ENCODE results near the gene TFCP2.

Gene TFCP2

GRCh38 chr12:51162217-51162616 lies 10.7 kb downstream of the TFCP2 start:
- TF ChIP-seq, protein P1, sequence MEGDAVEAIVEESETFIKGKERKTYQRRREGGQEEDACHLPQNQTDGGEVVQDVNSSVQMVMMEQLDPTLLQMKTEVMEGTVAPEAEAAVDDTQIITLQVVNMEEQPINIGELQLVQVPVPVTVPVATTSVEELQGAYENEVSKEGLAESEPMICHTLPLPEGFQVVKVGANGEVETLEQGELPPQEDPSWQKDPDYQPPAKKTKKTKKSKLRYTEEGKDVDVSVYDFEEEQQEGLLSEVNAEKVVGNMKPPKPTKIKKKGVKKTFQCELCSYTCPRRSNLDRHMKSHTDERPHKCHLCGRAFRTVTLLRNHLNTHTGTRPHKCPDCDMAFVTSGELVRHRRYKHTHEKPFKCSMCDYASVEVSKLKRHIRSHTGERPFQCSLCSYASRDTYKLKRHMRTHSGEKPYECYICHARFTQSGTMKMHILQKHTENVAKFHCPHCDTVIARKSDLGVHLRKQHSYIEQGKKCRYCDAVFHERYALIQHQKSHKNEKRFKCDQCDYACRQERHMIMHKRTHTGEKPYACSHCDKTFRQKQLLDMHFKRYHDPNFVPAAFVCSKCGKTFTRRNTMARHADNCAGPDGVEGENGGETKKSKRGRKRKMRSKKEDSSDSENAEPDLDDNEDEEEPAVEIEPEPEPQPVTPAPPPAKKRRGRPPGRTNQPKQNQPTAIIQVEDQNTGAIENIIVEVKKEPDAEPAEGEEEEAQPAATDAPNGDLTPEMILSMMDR (IDR thresholded peaks at IDR 0.05; ENCODE audit: low read depth, low read length) = no peak
- DNase-seq (ENCODE audit: low read depth, low spot score) = no peak
- H3K4me3 ChIP-seq (ENCODE audit: low read depth, low read length) = no peak overlapping the region
- in situ Hi-C loops (cut with HindIII; ENCODE audit: low sequenced_read_pairs) = no loop called here

- TF ChIP-seq, protein P1 (IDR thresholded peaks at IDR 0.05; ENCODE audit: low read depth, low read length) = no peak
- no peak for DNase-seq (ENCODE audit: low read depth, low spot score)
- in situ Hi-C loops (cut with HindIII; ENCODE audit: low sequenced_read_pairs) = no loop called here
- no peak overlapping the region for H3K4me3 ChIP-seq (ENCODE audit: low read depth, low read length)
These were observed 12.0 kb downstream of the TFCP2 start for GRCh38 chr12:51160814-51161459.

DNA sequence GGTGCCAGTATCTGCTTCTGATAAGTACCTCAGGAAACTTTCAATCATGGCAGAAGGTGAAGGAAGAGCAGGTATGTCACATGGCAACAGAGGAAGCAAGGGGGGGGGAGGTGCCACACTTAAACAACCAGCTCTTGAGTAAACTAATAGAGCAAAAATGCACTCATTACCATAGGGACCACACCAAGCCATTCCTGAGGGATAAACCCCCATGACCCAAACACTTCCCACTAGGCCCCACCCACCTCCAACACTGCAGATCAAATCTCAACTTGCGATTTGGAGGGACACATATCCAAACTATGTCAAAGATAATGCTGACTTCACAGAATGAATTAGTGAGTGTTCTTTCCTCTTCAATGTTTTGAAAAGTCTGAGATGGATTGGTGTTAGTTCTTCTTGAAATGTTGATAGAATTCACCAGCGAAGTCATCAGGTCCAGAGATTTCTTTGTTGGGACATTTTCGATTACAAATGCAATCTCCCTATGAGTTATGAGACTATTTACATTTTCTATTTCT lies 16.6 kb downstream of the TFCP2 start:
- H3K4me3 ChIP-seq (ENCODE audit: low read depth, low read length) = no peak overlapping the region
- in situ Hi-C loops (cut with HindIII; ENCODE audit: low sequenced_read_pairs) = no loop called here
- TF ChIP-seq, protein P1 (IDR thresholded peaks at IDR 0.05; ENCODE audit: low read depth, low read length) = no peak
- DNase-seq (ENCODE audit: low read depth, low spot score) = no peak

DNA sequence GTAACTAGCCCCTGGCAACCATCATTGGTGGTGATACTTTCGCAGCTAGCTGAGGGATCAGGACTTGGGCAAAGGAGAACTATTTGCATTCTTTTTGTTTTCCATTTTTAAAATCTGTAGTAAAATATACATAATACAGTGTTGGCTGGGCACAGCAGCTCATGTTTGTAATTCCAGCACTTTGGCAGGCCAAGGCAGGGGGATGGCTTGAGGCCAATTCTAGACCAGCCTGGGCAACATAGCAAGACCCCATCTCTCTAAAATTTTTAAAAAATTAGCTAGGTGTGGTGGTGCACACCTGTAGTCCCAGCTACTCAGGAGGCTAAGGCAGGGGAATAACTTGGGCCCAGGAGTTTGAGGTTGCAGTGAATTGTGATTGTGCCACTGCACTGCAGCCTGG lies 20.0 kb downstream of the TFCP2 start:
- in situ Hi-C loops (cut with HindIII; ENCODE audit: low sequenced_read_pairs) = no loop called here
- DNase-seq (ENCODE audit: low read depth, low spot score) = no peak
- TF ChIP-seq, protein P1 (IDR thresholded peaks at IDR 0.05; ENCODE audit: low read depth, low read length) = no peak
- H3K4me3 ChIP-seq (ENCODE audit: low read depth, low read length) = no peak overlapping the region

DNA sequence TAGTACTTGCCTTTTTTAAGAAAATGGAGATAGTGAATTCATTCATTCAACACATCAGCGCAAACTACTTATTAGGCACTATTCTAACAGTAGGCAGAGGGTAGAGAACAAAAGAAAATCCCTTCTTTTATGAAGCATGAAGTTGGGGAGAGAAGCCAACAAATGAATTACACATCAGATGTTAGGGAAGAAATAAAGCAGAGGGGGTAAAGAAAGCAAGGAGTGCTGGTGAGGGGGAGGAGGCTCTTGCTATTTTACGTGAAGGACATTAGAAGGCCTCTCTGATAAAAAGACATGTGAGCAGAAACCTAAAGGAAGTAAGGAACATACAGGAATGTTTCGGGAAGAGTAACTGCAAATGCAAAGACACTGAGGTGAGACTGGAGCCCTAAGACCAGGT lies 22.2 kb downstream of the TFCP2 start:
- TF ChIP-seq, protein P1 (IDR thresholded peaks at IDR 0.05; ENCODE audit: low read depth, low read length) = no peak
- in situ Hi-C loops (cut with HindIII; ENCODE audit: low sequenced_read_pairs) = no loop called here
- no peak overlapping the region for H3K4me3 ChIP-seq (ENCODE audit: low read depth, low read length)
- DNase-seq (ENCODE audit: low read depth, low spot score) = no peak

- in situ Hi-C loops (cut with HindIII; ENCODE audit: low sequenced_read_pairs) = no loop called here
- H3K4me3 ChIP-seq (ENCODE audit: low read depth, low read length) = no peak overlapping the region
- TF ChIP-seq, protein P1 (IDR thresholded peaks at IDR 0.05; ENCODE audit: low read depth, low read length) = no peak
- no peak for DNase-seq (ENCODE audit: low read depth, low spot score)
These were observed 25.6 kb downstream of the TFCP2 start for GRCh38 chr12:51147309-51147708.
